KOPT-K1 (cell line): ENCODE results near the gene NEK11.

Experiments used
- H3K27ac ChIP-seq: fragments of 200-600 bp; sonication (generic); 2 replicates; pipeline ENCODE4 v1.5.1; 2016; ENCODE audit warnings: antibody characterized with exemption, mild to moderate bottlenecking, low read depth, low read length; ENCODE audit not compliant: poor library complexity, severe bottlenecking
- H3K36me3 ChIP-seq: fragments of 200-600 bp; sonication (generic); 2 replicates; pipeline ENCODE4 v1.5.1; 2017; ENCODE audit warnings: antibody characterized with exemption, mild to moderate bottlenecking, low read length, moderate library complexity; ENCODE audit not compliant: insufficient read depth
- H3K9me3 ChIP-seq: fragments of 200-600 bp; sonication (generic); 2 replicates; pipeline ENCODE4 v1.5.1; 2017; ENCODE audit warnings: antibody characterized with exemption, low read length, mild to moderate bottlenecking; ENCODE audit not compliant: insufficient read depth, poor library complexity, severe bottlenecking

NEK11 gene

GRCh38 chr3:131250466-131250865 lies 223.8 kb downstream of the NEK11 start:
- Histone ChIP-seq H3K9me3 (peaks cover 7% of the 10 kb centered on the region), H3K36me3 (no peaks in the 10 kb centered on the region), H3K27ac (no peak overlapping the region)

GRCh38 chr3:131260525-131260924 lies 233.8 kb downstream of the NEK11 start:
- H3K27ac ChIP-seq, result no peak overlapping the region
- no peaks in the 10 kb centered on the region for H3K36me3 ChIP-seq
- H3K9me3 ChIP-seq, result no peaks in the 10 kb centered on the region

GRCh38 chr3:131261104-131261503 lies 234.4 kb downstream of the NEK11 start:
- Histone ChIP-seq H3K27ac (no peak overlapping the region), H3K36me3 (no peaks in the 10 kb centered on the region), H3K9me3 (no peaks in the 10 kb centered on the region)

- Histone ChIP-seq H3K36me3 (no peaks in the 10 kb centered on the region), H3K9me3 (no peaks in the 10 kb centered on the region), H3K27ac (no peak overlapping the region)
These were observed 248.9 kb downstream of the NEK11 start for GRCh38 chr3:131275556-131275955.

- Histone ChIP-seq H3K9me3 (no peaks in the 10 kb centered on the region), H3K36me3 (no peaks in the 10 kb centered on the region), H3K27ac (no peak overlapping the region)
These were observed 251.3 kb downstream of the NEK11 start for GRCh38 chr3:131277836-131278497.

- Histone ChIP-seq H3K27ac (no peak overlapping the region), H3K36me3 (no peaks in the 10 kb centered on the region), H3K9me3 (no peaks in the 10 kb centered on the region)
These were observed 252.9 kb downstream of the NEK11 start for GRCh38 chr3:131279577-131279976.

- no peaks in the 10 kb centered on the region for H3K36me3 ChIP-seq
- no peak overlapping the region for H3K27ac ChIP-seq
- H3K9me3 ChIP-seq, result no peaks in the 10 kb centered on the region
These were observed 255.7 kb downstream of the NEK11 start for GRCh38 chr3:131282379-131282778.

- Histone ChIP-seq H3K9me3 (no peaks in the 10 kb centered on the region), H3K36me3 (no peaks in the 10 kb centered on the region), H3K27ac (no peak overlapping the region)
These were observed 256.3 kb downstream of the NEK11 start for GRCh38 chr3:131282967-131283366.

- no peak overlapping the region for H3K27ac ChIP-seq
- no peaks in the 10 kb centered on the region for H3K9me3 ChIP-seq
- H3K36me3 ChIP-seq, result no peaks in the 10 kb centered on the region
These were observed 257.2 kb downstream of the NEK11 start for GRCh38 chr3:131283862-131284261.

GRCh38 chr3:131284302-131284701 lies 257.6 kb downstream of the NEK11 start:
- Histone ChIP-seq H3K9me3 (no peaks in the 10 kb centered on the region), H3K27ac (no peak overlapping the region), H3K36me3 (no peaks in the 10 kb centered on the region)

- Histone ChIP-seq H3K27ac (no peak overlapping the region), H3K9me3 (no peaks in the 10 kb centered on the region), H3K36me3 (no peaks in the 10 kb centered on the region)
These were observed 258.8 kb downstream of the NEK11 start for GRCh38 chr3:131285456-131285855.

- Histone ChIP-seq H3K9me3 (no peaks in the 10 kb centered on the region), H3K36me3 (no peaks in the 10 kb centered on the region), H3K27ac (no peak overlapping the region)
These were observed 273.2 kb downstream of the NEK11 start for GRCh38 chr3:131299836-131300235.

- no peaks in the 10 kb centered on the region for H3K36me3 ChIP-seq
- no peaks in the 10 kb centered on the region for H3K9me3 ChIP-seq
- H3K27ac ChIP-seq, result no peak overlapping the region
These were observed 277.2 kb downstream of the NEK11 start for GRCh38 chr3:131303848-131304247.

GRCh38 chr3:131304890-131305289 lies 278.2 kb downstream of the NEK11 start:
- no peak overlapping the region for H3K27ac ChIP-seq

GRCh38 chr3:131306242-131306641 lies 279.6 kb downstream of the NEK11 start:
- Histone ChIP-seq H3K36me3 (no peaks in the 10 kb centered on the region), H3K9me3 (no peaks in the 10 kb centered on the region), H3K27ac (no peak overlapping the region)

More at GRCh38 chr3:131304890-131305289, 278.2 kb downstream of the NEK11 start:
- Histone ChIP-seq H3K9me3 (no peaks in the 10 kb centered on the region), H3K36me3 (no peaks in the 10 kb centered on the region)

- H3K9me3 ChIP-seq, result no peaks in the 10 kb centered on the region
- no peak overlapping the region for H3K27ac ChIP-seq
- H3K36me3 ChIP-seq, result no peaks in the 10 kb centered on the region
These were observed 287.6 kb downstream of the NEK11 start for GRCh38 chr3:131314318-131314717.
